ENCODE measurements around the gene MUC5AC. TPM values are rescaled to one million over a fixed set of nuclear protein-coding genes. Genes with fewer than 3 reads are reported as not detected.

MUC5AC gene
- total RNA-seq, 1 experiment from 2014 or later: not detected

GRCh38 chr11:1128311-1129142, 29.2 kb upstream of the MUC5AC start:
- Histone ChIP-seq H3K27ac (ENCODE audit: low read depth, low read length, poor library complexity, severe bottlenecking) (no peak overlapping the region), H3K27me3 (replicated peaks; ENCODE audit: insufficient read depth, low read depth, low read length, poor library complexity) (peaks cover under 1% of the 10 kb centered on the region), H3K9me3 (ENCODE audit: low read depth, low read length, poor library complexity, severe bottlenecking) (no peaks in the 10 kb centered on the region), H3K4me3 (ENCODE audit: low read depth, low read length, poor library complexity, severe bottlenecking) (no peak overlapping the region), H3K4me1 (ENCODE audit: insufficient read depth, low read length, poor library complexity, severe bottlenecking) (no peaks in the 10 kb centered on the region), H3K36me3 (ENCODE audit: insufficient read depth, low read length, poor library complexity, severe bottlenecking) (no peaks in the 10 kb centered on the region)
- POLR2A ChIA-PET (ENCODE audit: low non-redundant PET): interaction anchor here (0.7 kb wide), 1 partner anchor 10 kb away, joined by 12 read pairs; no protein-coding TSS in a partner anchor
- no peak for DNase-seq (ENCODE audit: low spot score)
- CTCF ChIA-PET: no interaction called here
- BruUV-seq (replicated peaks): no TSS peak
- intact Hi-C loops (cut with micrococcal nuclease; ENCODE audit: unreplicated experiment): no loop called here
- TF ChIP-seq CTCF (conservative IDR thresholded peaks at IDR 0.05; ENCODE audit: low read depth, low read length): no peak
- no peak for TF ChIP-seq EZH2 (IDR thresholded peaks at IDR 0.05; ENCODE audit: borderline replicate concordance, low read depth, low read length, poor library complexity, severe bottlenecking)

- H3K9me3 ChIP-seq (ENCODE audit: low read depth, low read length, poor library complexity, severe bottlenecking): no peaks in the 10 kb centered on the region
These were observed 28.6 kb upstream of the MUC5AC start for GRCh38 chr11:1129143-1129610.

GRCh38 chr11:1129611-1130160, 28.1 kb upstream of the MUC5AC start:
- ChIA-PET POLR2A (ENCODE audit: low non-redundant PET) (no interaction called here), CTCF (no interaction called here)
- H3K4me1 ChIP-seq (ENCODE audit: insufficient read depth, low read length, poor library complexity, severe bottlenecking): no peaks in the 10 kb centered on the region
- no peak for DNase-seq (ENCODE audit: low spot score)
- no TSS peak for BruUV-seq (replicated peaks)
- no peaks in the 10 kb centered on the region for H3K9me3 ChIP-seq (ENCODE audit: low read depth, low read length, poor library complexity, severe bottlenecking)
- no peaks in the 10 kb centered on the region for H3K27me3 ChIP-seq (replicated peaks; ENCODE audit: insufficient read depth, low read depth, low read length, poor library complexity)
- TF ChIP-seq EZH2 (IDR thresholded peaks at IDR 0.05; ENCODE audit: borderline replicate concordance, low read depth, low read length, poor library complexity, severe bottlenecking) (no peak), CTCF (conservative IDR thresholded peaks at IDR 0.05; ENCODE audit: low read depth, low read length) (no peak)
- intact Hi-C loops (cut with micrococcal nuclease; ENCODE audit: unreplicated experiment): no loop called here
- H3K36me3 ChIP-seq (ENCODE audit: insufficient read depth, low read length, poor library complexity, severe bottlenecking): no peaks in the 10 kb centered on the region
- no peak overlapping the region for H3K27ac ChIP-seq (ENCODE audit: low read depth, low read length, poor library complexity, severe bottlenecking)
- H3K4me3 ChIP-seq (ENCODE audit: low read depth, low read length, poor library complexity, severe bottlenecking): no peak overlapping the region

More at GRCh38 chr11:1129143-1129610, 28.6 kb upstream of the MUC5AC start:
- H3K27ac ChIP-seq (ENCODE audit: low read depth, low read length, poor library complexity, severe bottlenecking): no peak overlapping the region
- TF ChIP-seq EZH2 (IDR thresholded peaks at IDR 0.05; ENCODE audit: borderline replicate concordance, low read depth, low read length, poor library complexity, severe bottlenecking): no peak
- TF ChIP-seq CTCF (conservative IDR thresholded peaks at IDR 0.05; ENCODE audit: low read depth, low read length): no peak
- no peak for DNase-seq (ENCODE audit: low spot score)
- H3K4me3 ChIP-seq (ENCODE audit: low read depth, low read length, poor library complexity, severe bottlenecking): no peak overlapping the region
- no peaks in the 10 kb centered on the region for H3K27me3 ChIP-seq (replicated peaks; ENCODE audit: insufficient read depth, low read depth, low read length, poor library complexity)
- CTCF ChIA-PET: no interaction called here
- BruUV-seq (replicated peaks): no TSS peak
- no peaks in the 10 kb centered on the region for H3K36me3 ChIP-seq (ENCODE audit: insufficient read depth, low read length, poor library complexity, severe bottlenecking)
- no peaks in the 10 kb centered on the region for H3K4me1 ChIP-seq (ENCODE audit: insufficient read depth, low read length, poor library complexity, severe bottlenecking)
- POLR2A ChIA-PET (ENCODE audit: low non-redundant PET): no interaction called here
- intact Hi-C loops (cut with micrococcal nuclease; ENCODE audit: unreplicated experiment): no loop called here
